ENCODE results near the gene IFRD2. TPM values are rescaled to one million over a fixed set of nuclear protein-coding genes. Genes with fewer than 3 reads are reported as not detected.

IFRD2 gene
- total and polyA plus RNA-seq, 9 of the 15 experiments (the other 6 are each of a cell fraction or from before 2014, with no cell fraction given): 30.5 to 115 (median 52.8) TPM

- TF ChIP-seq ZBTB7A (IDR thresholded peaks at IDR 0.05; ENCODE audit: borderline replicate concordance, control insufficient read depth, low read depth, low read length) (peak; percentile 86; the same call in 1 of the 2 replicates), MTA3 (IDR thresholded peaks at IDR 0.05; ENCODE audit: borderline replicate concordance) (0 out of 2 replicates have a peak, but pooled peaks have one; percentile 34), GMEB1 (CRISPR knock-in tag; IDR thresholded peaks at IDR 0.05) (peak; percentile 21; the same call in 1 of the 2 replicates), SIRT6 (IDR thresholded peaks at IDR 0.05; ENCODE audit: low read depth, low read length) (no peak), E2F8 (IDR thresholded peaks at IDR 0.05; ENCODE audit: low read depth, partially characterized antibody) (no peak), LEF1 (IDR thresholded peaks at IDR 0.05) (no peak), HDAC2 (IDR thresholded peaks at IDR 0.05) (0 out of 2 replicates have a peak, but pooled peaks have one; percentile 5), ZNF23 (CRISPR knock-in tag; IDR thresholded peaks at IDR 0.05) (no peak), FIP1L1 (IDR thresholded peaks at IDR 0.05; ENCODE audit: low read depth, low read length, poor library complexity, severe bottlenecking) (peak; percentile 37), ZNF318 (IDR thresholded peaks at IDR 0.05; ENCODE audit: borderline replicate concordance in 1 of 2, low read depth in 1 of 2) (no peak), MAZ (CRISPR knock-in tag; conservative IDR thresholded peaks at IDR 0.05 in 1 of 2, IDR thresholded peaks at IDR 0.05 in 1 of 2) (peak; percentile 80 to 91; a peak in 3 of 4 replicates), SRSF1 (IDR thresholded peaks at IDR 0.05; ENCODE audit: low read depth, low read length) (no peak), ZBTB2 (IDR thresholded peaks at IDR 0.05) (no peak)
Measured at GRCh38 chr3:50320853-50321335, 28.7 kb upstream of the IFRD2 start (continued).
